T47D (cell line): Measurements from ENCODE around the gene VAMP1.
"Not testable (repeated sequence)": the region's sequence is repeated elsewhere in the genome, so short reads cannot be mapped to it uniquely, and the experiment has no call there.

Experiments used
- DNase-seq, 2 experiments: peaks; one replicate each; pipeline versions ENCODE4 v3.0.0 to v3.0.0-alpha.2; 2011 to 2012; ENCODE audit warnings: low read depth in 1 of 2, low spot score in 1 of 2
- JUND ChIP-seq: IDR thresholded peaks from 2 replicates; pipeline ENCODE4 v1.6.1; 2012; ENCODE audit warnings: low read depth
- in situ Hi-C: cut with HindIII; loops from 2 replicates; pipeline ENCODE4 v1.10.0; 2016; ENCODE audit warnings: low sequenced_read_pairs, low pct_unique_long_range_greater_than_20kb

Gene VAMP1, protein sequence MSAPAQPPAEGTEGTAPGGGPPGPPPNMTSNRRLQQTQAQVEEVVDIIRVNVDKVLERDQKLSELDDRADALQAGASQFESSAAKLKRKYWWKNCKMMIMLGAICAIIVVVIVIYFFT

DNA sequence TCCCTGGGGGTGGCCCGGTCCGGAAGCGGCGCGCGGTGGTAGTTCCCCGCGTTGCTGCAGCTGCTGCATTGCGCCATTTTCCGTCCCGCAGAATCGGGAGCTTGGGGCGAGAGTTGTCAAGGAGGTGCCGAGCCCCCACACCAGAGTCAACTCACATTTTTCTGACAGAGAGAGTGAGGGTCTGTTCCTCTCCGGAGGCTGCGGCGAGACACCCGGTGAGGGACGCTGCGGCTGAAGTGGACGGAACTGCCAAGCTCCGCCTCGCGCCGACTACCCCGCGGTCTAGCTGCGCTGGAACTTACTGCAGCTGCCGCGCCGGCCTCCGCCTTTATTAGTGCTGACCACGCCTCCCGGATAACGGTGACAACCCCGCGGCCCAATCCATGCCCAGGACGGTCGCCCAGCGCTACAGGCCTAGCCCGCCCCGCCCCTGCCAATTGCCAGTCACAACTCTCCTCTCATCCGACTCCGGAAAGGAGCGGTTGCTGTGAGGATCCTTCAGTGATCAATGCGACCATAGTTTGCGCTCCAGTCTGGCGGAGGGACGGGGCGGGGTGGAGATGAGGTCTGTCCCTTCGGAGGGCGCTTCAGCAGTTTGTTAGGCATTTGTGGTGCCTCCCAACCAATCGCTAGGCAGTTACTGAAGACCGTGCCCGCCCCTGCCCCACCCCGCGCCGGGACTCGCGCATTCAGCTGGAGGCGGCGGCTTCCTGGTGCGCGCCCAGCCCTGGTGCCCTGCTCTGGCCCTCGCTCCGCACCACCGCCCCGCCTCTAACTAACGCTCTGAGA, at the start of gene VAMP1:
Gene VAMP1, minus strand, starts transcription at position 303 of the 789 bp plus-strand sequence. Its CDS starts 146 bp downstream, at position 157.
- DNase-seq = peak; percentile 71 to 94
- no peak for TF ChIP-seq JUND
- in situ Hi-C loops = no loop called here

DNA sequence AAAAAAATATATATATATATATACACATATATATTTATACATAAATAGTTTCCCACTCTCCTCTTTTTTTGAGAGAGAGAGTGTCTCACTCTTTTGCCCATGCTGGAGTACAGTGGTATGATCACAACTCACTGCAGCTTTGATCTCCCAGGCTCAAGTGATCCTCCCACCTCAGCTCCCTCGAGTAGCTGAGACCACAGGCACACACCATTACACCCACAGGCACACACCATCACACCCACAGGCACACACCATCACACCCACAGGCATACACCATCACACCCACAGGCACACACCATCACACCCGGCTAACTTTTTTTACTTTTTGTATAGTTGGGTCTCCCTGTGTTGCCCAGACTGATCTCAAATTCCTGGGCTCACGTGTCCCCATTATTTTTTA, 49.7 kb upstream of the VAMP1 start:
- in situ Hi-C loops = no loop called here
- no peak for TF ChIP-seq JUND

DNA sequence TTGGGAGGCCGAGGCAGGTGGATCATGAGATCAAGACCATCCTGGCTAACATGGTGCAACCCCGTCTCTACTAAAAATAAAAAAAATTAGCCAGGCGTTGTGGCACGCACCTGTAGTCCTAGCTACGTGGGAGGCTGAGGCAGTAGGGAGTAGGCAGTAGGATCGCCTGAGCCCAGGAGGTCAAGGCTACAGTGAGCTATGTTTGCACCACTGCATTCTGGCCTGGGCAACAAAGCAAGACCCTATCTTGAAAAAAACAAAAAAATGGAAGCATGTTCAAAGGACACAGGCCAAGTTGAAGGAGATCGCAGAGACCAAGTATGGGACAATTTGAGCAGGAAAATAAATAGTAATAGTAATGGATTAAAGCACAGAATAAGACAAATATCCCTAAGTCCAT, 37.6 kb upstream of the VAMP1 start:
- in situ Hi-C loops = no loop called here
- no peak for DNase-seq
- no peak for TF ChIP-seq JUND

More for the DNA sequence above, 49.7 kb upstream of the VAMP1 start:
- DNase-seq = no peak

DNA sequence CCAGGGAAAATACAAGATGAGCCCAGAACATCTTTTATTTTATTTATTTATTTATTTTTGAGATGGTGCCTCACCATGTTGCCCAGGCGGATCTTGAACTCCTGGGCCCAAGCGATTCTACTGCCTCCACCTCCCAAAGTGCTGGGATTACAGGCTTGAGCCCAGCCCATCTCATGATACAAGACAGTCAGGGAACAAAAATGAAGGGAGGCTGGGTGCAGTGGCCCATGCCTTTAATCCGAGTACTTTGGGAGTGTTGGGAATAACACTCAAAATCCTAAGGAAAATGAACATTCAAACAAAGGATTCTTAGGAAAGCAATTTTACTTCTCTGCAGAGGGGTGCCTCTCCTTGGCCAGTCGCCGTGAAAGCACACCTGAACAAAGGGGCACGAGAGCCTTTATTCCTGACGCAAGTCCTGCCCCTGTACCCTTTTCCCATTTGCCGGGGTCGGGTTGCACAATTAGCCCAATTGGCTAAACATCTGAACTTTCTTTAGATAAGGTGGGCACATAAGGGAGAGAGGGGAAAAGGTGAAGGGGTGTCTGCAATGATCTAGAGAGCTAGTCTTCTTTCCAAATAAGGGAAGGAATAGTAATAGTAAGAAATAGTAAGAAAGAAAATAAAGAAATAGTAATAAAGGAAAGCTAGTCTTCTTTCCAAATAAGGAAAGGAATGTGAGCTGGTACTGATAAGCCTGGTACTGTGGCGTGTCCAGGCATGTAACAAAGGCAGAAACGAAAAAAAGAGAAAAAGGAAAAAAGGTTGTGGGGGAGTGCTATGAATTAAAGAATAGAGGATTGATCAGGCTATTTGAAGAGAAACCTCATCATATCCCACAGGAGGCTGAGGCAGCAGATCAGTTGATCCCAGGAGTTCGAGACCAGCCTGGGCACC, 36.9 kb upstream of the VAMP1 start:
- DNase-seq = no peak
- in situ Hi-C loops = no loop called here
- TF ChIP-seq JUND = no peak

DNA sequence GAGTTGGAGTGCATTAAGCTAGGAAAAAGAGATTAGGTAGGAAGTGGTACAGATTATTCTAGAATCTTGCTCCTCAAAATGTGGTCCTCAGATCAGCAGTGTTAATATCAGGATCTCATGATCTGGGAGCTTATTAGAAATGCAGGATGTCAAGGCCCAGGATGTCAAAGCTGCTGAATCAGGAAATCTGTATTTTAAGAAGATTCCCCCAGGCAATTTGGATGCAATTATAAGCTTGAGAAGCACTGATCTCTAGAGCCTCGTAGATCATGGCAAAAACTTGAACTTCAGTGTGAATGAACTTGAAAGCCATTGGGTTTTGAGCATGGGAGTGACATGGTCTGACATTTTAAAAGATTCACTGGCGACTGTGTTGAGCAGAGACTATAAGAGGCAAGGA, 30.0 kb upstream of the VAMP1 start:
- TF ChIP-seq JUND = no peak
- in situ Hi-C loops = no loop called here
- DNase-seq = no peak

DNA sequence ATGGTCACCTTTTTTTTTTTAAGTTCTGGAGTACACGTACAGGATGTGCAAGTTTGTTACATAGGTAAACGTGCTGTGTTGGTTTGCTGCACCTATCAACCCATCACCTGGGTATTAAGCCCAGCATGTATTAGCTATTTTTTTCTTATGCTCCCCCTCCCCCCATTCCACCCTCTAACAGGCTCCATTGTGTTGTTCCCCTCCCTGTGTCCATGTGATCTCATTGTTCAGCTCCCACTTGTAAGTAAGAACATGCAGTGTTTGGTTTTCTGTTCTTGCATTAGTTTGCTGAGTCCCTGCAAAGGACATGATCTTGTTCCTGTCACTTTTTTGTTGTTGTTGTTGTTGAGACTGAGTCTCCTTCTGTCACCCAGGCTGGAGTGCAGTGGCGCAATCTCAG, 26.8 kb upstream of the VAMP1 start:
- DNase-seq, in situ Hi-C loops: not testable (repeated sequence)

DNA sequence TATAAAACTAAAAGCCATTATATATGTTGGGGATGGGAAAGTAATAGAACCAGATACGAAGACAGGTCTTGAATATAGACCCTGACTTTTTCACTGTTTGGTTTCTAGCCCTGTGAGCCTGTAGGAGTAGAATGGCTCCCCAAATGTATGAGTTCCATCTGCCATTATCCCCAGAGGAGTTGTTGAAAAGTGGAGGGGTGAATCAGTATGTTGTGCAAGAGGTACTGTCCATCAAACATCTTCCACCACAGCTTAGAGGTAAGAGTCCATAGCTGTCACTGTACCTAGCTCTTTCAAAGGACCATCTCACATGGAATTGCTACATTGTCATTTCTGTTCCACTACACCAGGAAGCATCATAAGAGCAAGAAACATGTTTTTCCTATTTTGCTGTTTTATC, 24.5 kb upstream of the VAMP1 start:
- in situ Hi-C loops = no loop called here
- TF ChIP-seq JUND = no peak
- DNase-seq = no peak

DNA sequence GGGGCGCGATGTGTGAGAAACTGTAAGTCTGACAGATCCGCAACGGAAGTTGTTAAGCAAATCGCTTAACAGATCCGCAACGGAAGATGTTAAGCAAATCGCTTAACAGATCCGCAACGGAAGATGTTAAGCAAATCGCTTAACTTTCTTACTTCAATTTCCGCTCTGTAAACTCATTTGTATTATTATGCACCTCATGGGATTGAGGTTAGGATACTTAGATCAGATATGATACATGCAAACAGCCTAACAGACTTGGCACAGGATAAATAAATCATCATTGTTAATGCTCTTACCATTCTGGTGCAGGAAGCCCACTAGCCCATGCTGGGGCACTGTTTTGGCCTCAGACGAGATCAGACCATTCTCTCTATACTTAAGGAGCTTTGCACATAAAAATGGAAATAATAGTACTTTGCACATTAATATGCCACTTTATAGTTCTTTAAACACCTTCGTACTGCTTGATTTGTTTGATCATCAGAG, 23.8 kb upstream of the VAMP1 start:
- no peak for DNase-seq
- no peak for TF ChIP-seq JUND
- in situ Hi-C loops = no loop called here

DNA sequence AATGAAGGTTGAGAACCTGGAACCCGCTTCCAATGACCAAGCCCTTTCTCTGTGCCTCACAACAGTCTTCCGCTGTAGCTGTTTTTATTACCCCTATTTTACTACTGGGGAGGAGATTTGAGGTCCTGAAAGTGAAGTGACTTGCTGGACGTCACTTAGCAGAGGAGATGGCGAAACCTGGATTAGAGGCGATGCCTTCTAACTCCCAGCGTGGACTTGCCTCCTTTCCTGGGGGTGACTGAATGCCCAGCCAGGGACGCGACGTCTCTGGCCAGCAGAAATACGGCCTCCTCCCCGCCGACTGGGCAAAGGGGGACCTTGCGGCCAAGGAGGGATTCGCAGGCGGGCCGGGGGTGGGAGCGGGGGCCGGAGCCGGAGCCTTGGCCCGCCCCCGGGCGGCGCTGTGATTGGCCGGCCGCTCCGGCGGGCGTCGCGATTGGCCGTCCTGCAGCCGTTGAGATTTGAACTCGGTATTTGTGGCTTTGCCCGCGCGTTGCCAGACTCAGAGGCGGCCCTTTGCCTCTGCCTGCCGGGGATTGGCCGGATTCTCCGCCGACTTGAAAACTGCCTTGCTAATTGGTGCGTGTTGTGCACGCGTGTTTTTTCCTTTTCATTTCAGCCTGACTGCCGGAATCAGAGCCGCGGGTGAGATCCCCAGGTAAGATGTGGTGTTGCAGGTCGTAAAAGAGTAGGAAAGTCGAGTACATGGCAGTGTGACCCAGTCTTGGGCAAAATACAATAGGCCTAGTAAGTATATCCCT, 23.2 kb upstream of the VAMP1 start, which contains the start of gene NCAPD2:
Gene NCAPD2, plus strand, starts transcription at position 606 of the 761 bp plus-strand sequence. CDS start 997 bp downstream, outside the sequence.
- no peak for TF ChIP-seq JUND
- in situ Hi-C loops = no loop called here

DNA sequence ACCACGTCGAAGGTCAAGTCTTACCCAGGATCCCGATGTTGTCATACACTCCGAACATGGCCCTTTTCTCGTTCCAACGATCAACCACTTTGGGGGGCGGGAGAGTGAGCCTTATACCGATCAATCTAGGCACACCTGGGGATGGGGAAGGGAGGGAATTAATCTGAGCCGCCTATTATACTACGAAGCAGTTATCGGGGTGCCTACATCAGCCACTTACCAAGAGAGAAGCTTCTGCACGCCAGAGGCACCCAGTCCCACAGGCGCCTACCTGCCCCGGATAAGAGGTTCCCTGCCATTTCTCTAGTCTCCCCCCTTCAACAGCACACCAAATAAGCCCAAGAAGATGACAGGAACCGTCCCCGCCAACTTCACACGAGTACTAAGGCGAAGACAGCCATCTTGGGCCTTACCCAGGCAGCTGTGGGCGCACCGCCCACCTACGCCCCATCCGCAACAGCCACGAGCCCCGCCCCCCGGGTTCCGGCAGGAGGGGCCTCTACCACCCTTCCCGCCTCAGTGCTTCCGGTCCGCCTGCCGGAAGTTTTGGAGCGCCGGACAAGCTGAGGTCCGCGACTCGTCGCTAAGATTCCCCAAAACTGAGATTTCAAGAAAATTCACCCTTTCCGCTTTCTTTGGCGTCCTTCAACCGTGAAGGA, 22.5 kb upstream of the VAMP1 start, which contains the start of gene MRPL51:
Gene MRPL51, minus strand, starts transcription at position 425 of the 659 bp plus-strand sequence. Its CDS starts 126 bp downstream, at position 299.
- in situ Hi-C loops = no loop called here
- TF ChIP-seq JUND = no peak
- DNase-seq = peak; percentile 32 to 88

More for the DNA sequence above, 23.2 kb upstream of the VAMP1 start, which contains the start of gene NCAPD2:
- peak; percentile 53 to 93 for DNase-seq

DNA sequence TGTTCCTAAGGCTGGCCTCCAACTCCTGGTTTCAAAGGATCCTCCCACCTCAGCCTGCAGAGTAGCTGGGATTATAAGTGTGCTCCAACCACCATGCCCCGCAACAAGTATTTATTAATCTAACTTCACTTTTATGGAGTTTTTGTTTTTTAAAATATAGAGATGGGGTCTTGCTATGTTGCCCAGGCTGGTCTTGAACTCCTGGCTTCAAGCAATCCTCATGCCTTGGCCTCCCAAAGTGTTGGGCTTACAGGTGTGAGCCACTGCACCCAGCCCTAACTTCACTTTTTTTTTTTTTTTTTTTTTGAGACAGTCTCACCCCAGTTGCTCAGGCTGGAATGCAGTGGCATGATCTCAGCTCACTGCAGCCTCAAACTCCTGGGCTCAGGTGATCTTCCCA, 20.2 kb upstream of the VAMP1 start:
- DNase-seq, in situ Hi-C loops: not testable (repeated sequence)

DNA sequence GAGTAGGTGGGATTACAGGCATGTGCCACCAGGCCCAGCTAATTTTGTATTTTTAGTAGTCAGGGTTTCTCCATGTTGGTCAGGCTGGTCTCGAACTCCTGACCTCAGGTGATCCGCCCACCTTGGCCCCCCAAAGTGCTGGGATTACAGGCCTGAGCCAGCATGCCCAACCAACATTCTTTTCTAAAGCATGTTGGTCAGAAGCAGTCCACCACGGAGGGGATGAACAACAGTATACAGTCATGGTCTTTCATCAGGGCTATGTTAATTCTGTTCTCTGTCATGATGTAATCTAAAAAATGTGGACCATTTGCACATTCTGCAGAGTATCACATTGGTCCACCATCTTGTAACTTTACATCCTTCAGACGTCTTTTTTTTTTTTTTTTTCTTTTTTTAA, 19.0 kb upstream of the VAMP1 start:
- DNase-seq = no peak
- in situ Hi-C loops = no loop called here
- TF ChIP-seq JUND = no peak
